Measurements from ENCODE around the gene KCNB1.
"Not testable (repeated sequence)": the region's sequence is repeated elsewhere in the genome, so short reads cannot be mapped to it uniquely, and the experiment has no call there.

The KCNB1 gene

GRCh38 chr20:49435639-49436038 is 46.8 kb downstream of the KCNB1 start:
- no peak for DNase-seq (ENCODE audit: low read depth in 2 of 2)

DNA sequence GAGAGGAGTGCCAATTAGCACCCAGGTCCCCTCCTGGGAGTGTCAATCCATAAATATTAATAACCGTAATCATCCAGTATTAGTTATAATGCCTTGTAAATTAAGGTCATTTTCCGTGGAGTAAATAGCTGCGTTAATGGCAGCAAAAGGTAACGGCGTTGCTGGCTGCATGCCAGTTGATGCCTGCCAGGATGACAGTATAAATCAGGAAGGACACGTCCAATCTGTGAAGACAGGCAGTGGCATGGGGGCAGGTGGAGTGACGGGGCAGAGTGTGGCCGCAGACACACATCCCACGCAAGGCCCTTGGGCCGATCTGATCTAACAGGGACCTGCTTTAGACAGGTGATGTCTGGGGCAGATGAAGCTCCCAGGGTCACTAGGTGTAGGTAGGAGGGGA is 49.1 kb downstream of the KCNB1 start:
- no peak for DNase-seq (ENCODE audit: low read depth in 2 of 2)

DNA sequence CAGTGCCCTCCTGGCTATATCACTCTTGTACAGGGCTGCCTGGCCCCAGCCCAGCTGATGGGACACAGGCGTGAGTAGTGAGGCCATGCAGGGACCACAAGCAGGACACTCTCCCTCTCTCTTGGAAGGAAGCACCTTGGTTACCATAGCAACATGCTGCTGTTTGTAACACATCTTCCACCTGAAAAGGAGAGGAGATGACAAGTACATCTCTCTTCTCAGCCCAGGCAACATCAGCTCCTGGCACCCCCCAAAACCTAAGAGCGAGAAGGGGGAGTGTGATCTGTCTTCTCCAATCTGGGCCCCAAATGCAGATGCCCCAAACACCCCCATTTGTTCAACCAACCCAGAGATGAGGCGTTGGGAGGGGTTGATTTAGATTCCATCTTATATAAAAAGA is 49.9 kb downstream of the KCNB1 start:
- no peak for DNase-seq (ENCODE audit: low read depth in 2 of 2)

DNA sequence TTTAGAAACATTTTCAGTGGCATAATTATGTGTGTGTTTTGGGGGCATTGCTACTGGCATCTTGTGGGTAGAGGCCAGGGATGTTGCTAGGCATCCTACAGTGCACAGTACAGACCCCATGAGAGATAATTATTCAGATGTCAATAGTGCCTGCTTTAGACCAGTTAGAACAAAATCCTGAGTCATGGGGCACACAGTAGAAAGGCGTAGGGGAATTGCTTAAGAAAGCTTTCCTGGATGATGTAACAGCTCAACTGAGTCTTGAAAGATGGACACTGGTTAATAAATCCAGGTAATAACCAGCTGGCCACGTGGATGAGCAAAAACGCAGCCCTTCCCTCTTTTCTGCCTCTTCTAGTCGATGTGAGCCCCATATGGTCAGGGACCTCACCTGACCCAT is 51.1 kb downstream of the KCNB1 start:
- no peak for DNase-seq (ENCODE audit: low read depth in 2 of 2)

DNA sequence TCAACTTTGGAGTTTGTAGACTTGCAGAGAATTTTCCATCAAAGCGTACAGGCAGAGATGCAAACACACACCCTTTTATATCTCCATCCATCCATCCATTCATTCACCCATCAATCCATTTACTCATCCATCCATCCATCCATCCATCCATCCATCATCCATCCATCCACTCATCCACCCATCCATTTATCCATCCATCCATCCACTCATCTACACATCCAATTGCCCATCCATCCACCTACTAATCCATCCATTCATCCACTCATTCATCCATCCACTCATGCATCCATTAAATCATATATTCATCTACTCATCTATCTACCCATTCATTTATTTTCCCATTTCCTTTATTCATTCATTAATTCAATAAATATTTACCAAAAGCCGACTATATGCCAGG is 52.1 kb downstream of the KCNB1 start:
- DNase-seq (ENCODE audit: low read depth in 2 of 2), result no peak

- DNase-seq (ENCODE audit: low read depth in 2 of 2), result no peak
These were observed 54.5 kb downstream of the KCNB1 start for GRCh38 chr20:49427751-49428518.

- no peak for DNase-seq (ENCODE audit: low read depth in 2 of 2)
These were observed 55.6 kb downstream of the KCNB1 start for GRCh38 chr20:49426873-49427272.

GRCh38 chr20:49426395-49426794 is 56.1 kb downstream of the KCNB1 start:
- no peak for DNase-seq (ENCODE audit: low read depth in 2 of 2)

DNA sequence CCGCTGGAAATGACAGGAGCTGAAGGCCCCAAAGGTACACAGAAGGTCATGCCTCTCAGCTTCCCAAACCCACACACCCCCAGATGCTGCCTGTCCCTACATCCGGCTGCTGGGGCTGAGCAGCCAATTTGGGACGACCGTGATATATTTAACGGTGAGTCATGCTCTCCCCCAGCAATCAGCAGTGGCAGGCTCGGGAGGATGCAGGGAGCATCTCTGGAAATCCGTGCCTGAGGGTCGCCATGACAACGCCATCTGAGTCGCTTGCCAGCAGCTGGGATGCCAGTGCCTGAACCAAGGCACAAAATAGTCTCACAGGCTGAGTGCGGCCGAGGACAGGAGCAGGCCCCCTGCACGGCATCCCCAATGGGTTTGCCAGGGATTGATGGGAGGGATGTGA is 57.9 kb downstream of the KCNB1 start:
- DNase-seq (ENCODE audit: low read depth in 2 of 2), result no peak

GRCh38 chr20:49422161-49422560 is 60.3 kb downstream of the KCNB1 start:
- DNase-seq (ENCODE audit: low read depth in 2 of 2), result no peak

DNA sequence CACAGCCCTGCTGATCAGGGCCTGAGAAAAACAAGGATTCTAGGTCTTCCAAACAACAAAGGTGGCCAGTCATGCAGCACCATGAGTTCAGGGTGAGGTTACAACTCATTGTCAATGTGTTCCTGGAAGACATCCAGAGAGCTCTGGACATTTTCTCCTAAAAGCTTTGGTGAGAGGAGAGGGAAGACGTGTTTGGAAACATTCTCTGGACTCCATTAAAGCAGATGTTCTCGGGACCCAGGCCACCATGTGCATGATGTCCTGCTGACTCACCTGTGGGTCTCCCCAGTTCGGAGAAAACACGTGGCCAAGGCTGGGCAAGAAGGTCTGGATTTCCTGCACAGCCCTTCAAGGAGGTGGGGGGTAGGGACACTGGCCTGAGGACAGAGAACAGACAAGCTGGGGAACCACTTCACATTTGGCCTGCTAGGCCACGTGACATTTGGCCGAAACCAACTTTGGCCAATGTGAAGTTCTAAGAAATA is 61.6 kb downstream of the KCNB1 start:
- DNase-seq (ENCODE audit: low read depth in 2 of 2), result no peak

DNA sequence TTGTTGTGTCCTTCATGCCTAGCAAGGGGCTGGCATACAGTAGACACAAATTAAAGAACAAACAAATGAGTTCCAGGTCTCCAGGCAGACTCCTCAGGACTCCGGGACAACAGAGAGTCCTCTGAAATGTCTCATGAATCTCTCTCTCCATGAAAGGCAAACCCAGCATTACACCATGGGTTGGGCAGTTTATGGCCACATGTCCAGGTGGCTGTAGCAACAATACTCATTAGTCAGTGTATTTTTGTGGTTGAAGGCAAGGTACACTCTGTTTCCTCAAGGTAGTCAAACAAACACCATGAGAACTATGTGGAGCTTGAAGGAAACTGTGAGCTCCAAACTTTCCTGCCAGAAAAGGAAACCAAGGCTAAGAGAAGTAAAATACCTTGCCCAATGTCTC is 62.2 kb downstream of the KCNB1 start:
- no peak for DNase-seq (ENCODE audit: low read depth in 2 of 2)

DNA sequence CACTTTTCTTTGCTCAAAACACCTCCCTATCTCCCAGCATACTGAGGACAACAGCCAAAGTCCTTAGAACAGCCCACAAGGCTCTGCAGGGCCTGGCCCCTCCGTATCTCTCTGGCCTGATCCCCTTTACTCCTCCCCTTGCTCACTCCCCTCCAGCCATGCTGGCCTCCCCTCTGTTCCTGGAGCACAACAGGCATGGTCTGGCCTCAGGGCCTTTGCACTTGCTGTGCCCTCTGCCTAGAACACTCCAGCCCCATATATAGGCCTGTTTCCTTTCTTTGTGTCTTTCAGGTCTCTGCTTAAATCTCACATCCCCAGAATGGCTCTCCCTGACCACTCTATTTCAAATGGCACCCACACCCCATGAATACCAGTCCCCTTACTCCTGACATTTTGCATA is 62.7 kb downstream of the KCNB1 start:
- DNase-seq (ENCODE audit: low read depth in 2 of 2), result no peak

GRCh38 chr20:49418809-49419208 is 63.7 kb downstream of the KCNB1 start:
- DNase-seq (ENCODE audit: low read depth in 2 of 2), result no peak

GRCh38 chr20:49417843-49418555 is 64.5 kb downstream of the KCNB1 start:
- DNase-seq (ENCODE audit: low read depth in 2 of 2), result no peak

GRCh38 chr20:49415668-49416044 is 66.8 kb downstream of the KCNB1 start:
- DNase-seq (ENCODE audit: low read depth in 2 of 2), result no peak

GRCh38 chr20:49415005-49415667 is 67.3 kb downstream of the KCNB1 start:
- DNase-seq (ENCODE audit: low read depth in 2 of 2), result no peak

DNA sequence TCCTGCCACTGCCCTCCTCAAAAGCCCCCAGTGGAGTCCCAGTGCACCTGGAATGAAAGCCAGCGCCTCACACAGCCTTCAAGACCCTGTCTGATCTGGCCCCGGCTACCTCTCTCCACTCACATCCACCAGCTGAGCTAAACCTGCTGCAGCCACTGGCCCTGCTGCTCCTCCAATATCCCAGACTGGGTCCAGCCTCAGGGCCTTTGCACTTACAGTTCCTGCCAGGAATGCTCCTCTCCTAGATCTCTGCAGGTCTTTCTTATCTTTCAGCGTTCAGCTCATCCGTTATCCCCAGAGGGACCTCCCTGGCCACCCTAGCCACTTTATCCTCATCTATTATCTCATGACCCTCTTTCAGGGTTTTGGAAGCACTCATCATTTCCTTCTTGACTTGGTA is 68.8 kb downstream of the KCNB1 start:
- DNase-seq (ENCODE audit: low read depth in 2 of 2), result no peak

DNA sequence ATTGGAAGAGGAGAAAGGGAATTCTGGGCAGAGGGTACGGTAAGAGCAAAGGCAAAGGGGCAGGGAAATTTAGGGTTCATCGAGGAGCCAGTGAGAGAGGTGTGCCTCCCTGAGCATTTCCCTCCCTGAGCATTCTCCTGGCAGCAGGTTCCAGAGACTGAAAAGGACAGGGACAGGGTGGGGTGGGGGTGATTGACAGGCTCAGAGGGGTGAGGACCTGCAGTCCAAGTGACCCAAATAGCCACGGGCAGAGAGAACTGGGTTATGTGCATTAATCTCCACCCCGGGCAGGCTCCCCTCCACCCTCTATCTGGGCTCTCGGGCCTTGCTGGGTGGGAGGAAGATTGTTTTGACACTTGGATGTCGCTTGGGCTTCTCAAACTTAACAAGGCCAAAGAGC is 69.5 kb downstream of the KCNB1 start:
- no peak for DNase-seq (ENCODE audit: low read depth in 2 of 2)

DNA sequence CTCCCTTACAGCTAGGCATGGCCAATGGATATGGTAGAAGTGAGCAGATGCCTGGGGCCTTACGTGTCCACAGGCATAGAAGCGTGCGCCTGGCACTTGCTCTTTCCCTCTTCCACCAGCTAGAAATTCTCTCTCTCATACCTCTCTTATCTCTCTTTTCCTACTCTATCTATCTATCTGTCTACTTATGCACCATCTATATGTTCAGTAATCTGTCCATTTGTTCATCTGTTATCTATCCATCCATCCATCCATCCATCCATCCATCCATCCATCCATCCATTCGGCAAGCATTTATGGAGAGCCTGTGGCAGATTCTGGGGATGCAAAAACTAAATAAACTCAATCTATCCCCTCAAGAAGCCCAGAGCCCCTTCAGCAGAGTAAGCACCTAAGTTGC is 70.2 kb downstream of the KCNB1 start:
- no peak for DNase-seq (ENCODE audit: low read depth in 2 of 2)

GRCh38 chr20:49411221-49411925 is 71.1 kb downstream of the KCNB1 start:
- DNase-seq (ENCODE audit: low read depth in 2 of 2), result no peak

DNA sequence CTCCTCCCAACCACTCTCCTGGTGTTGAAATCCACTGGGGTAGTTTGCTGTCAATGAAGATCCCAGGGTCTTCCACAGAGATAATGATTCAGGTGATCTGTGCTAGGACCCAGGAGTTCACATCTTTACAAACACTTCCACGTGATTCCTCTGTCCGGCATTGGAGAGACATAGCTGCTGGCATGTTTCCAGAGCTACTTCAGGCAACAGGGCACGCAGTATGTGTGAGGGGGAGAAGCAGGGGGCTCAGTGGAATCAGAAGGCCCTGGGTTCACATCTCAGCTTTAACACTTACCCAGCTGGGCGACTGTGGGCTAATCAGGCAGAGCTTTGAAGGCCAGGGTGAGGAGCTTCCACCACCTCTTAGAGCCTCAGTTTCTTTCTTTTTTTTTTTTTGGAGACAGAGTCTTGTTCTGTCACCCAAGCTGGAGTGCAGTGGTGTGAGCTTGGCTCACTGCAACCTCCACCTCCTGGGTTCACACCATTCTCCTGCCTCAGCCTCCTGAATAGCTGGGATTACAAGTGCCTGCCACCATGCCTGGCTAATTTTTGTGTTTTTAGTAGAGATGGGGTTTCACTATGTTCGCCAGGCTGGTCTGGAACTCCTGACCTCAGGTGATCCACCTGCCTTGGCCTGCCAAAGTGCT is 72.4 kb downstream of the KCNB1 start:
- not testable (repeated sequence) for DNase-seq (ENCODE audit: low read depth in 2 of 2)
